Osteoblast (primary cell): ENCODE measurements around the gene WWTR1. TPM values are rescaled to one million over a fixed set of nuclear protein-coding genes. Genes with fewer than 3 reads are reported as not detected.
A peak's percentile ranks its signal among the peaks of the same experiment; 100 is the strongest.

ENCODE experiments used
- DNase-seq: peaks from one replicate; pipeline ENCODE4 v3.0.0; 2011; ENCODE audit warnings: low spot score, mixed read lengths; ENCODE audit not compliant: insufficient read length; ENCODE audit errors: missing footprints
- H2AFZ ChIP-seq: 2 replicates; pipeline ENCODE4 v1.6.0; 2011; ENCODE audit warnings: mild to moderate bottlenecking, low read length
- H3K27ac ChIP-seq: 2 replicates; pipeline ENCODE4 v1.5.1; 2011; ENCODE audit warnings: mild to moderate bottlenecking, low read depth, low read length, moderate library complexity
- H3K27me3 ChIP-seq: 2 replicates; pipeline ENCODE4 v1.6.0; 2012; ENCODE audit warnings: mild to moderate bottlenecking, control low read depth, inconsistent platforms, low read length, moderate library complexity; ENCODE audit not compliant: insufficient read depth
- H3K36me3 ChIP-seq: 2 replicates; pipeline ENCODE4 v1.5.1; 2011; ENCODE audit warnings: mild to moderate bottlenecking, low read length, control low read depth, moderate library complexity; ENCODE audit not compliant: insufficient read depth
- H3K4me1 ChIP-seq: 2 replicates; pipeline ENCODE4 v1.5.1; 2011; ENCODE audit warnings: mild to moderate bottlenecking, low read length, control low read depth, moderate library complexity; ENCODE audit not compliant: insufficient read depth
- H3K4me2 ChIP-seq: 2 replicates; pipeline ENCODE4 v1.6.0; 2011; ENCODE audit warnings: mild to moderate bottlenecking, low read length; ENCODE audit not compliant: insufficient read depth
- H3K4me3 ChIP-seq: fragments of 200-600 bp; sonication (generic); 3 replicates; pipeline ENCODE4 v1.5.1; 2012; ENCODE audit warnings: mild to moderate bottlenecking, low read length, inconsistent platforms; ENCODE audit not compliant: insufficient read depth
- H3K79me2 ChIP-seq: 2 replicates; pipeline ENCODE4 v1.6.0; 2012; ENCODE audit warnings: mild to moderate bottlenecking, low read length, control low read depth, inconsistent platforms; ENCODE audit not compliant: insufficient read depth
- H3K9me3 ChIP-seq: 2 replicates; pipeline ENCODE4 v1.5.1; 2011; ENCODE audit warnings: low read depth, low read length, control low read depth
- H4K20me1 ChIP-seq: 2 replicates; pipeline ENCODE4 v1.6.0; 2012; ENCODE audit warnings: mild to moderate bottlenecking, low read length, control low read depth; ENCODE audit not compliant: insufficient read depth
- CTCF ChIP-seq: IDR thresholded peaks from 2 replicates; pipeline ENCODE4 v1.5.1; 2011; ENCODE audit warnings: mild to moderate bottlenecking, low read depth, low read length, moderate library complexity; ENCODE audit errors: extremely low read depth
- small RNA-seq: library from RNA; depleted of rRNA; stranded (forward); fragments of <200 nt; gene quantifications from one replicate; pipeline ENCODE3, GENCODE V24; 2012
- total RNA-seq: library from RNA; depleted of rRNA; stranded (reverse); fragments of >200 nt; gene quantifications from 2 replicates; pipeline ENCODE4 v1.2.3, GENCODE V29; 2012

WWTR1 gene
- total RNA-seq, 1 donor: 84.7 TPM

GRCh38 chr3:149470381-149470780 lies 187.4 kb downstream of the WWTR1 start:
- no peaks in the 10 kb centered on the region for H3K9me3 ChIP-seq
- H3K36me3 ChIP-seq: no peaks in the 10 kb centered on the region
- no peak for TF ChIP-seq CTCF
- H3K4me1 ChIP-seq: peaks cover 75% of the 10 kb centered on the region
- H3K27ac ChIP-seq: peak overlapping the region; percentile 65
- H3K79me2 ChIP-seq: no peaks in the 10 kb centered on the region
- H2AFZ ChIP-seq: peak overlapping the region; percentile 45
- no peak overlapping the region for H3K4me2 ChIP-seq
- no peak overlapping the region for H3K4me3 ChIP-seq
- no peaks in the 10 kb centered on the region for H3K27me3 ChIP-seq
- H4K20me1 ChIP-seq: no peaks in the 10 kb centered on the region
- DNase-seq: no peak

GRCh38 chr3:149468504-149469212 lies 189.2 kb downstream of the WWTR1 start:
- peak overlapping the region; percentile 27 for H2AFZ ChIP-seq
- H4K20me1 ChIP-seq: no peaks in the 10 kb centered on the region
- peak overlapping the region; percentile 15 for H3K27ac ChIP-seq
- peaks cover 65% of the 10 kb centered on the region for H3K4me1 ChIP-seq
- no peaks in the 10 kb centered on the region for H3K9me3 ChIP-seq
- H3K36me3 ChIP-seq: no peaks in the 10 kb centered on the region
- no peaks in the 10 kb centered on the region for H3K27me3 ChIP-seq
- no peaks in the 10 kb centered on the region for H3K79me2 ChIP-seq
- no peak for TF ChIP-seq CTCF
- no peak for DNase-seq
- H3K4me2 ChIP-seq: no peak overlapping the region
- no peak overlapping the region for H3K4me3 ChIP-seq

Small RNA genes lying within 50 kb of the gene (small RNA-seq; reads per million reads assigned to genes)
- gene RNU6-1098P: not detected

Other genes with a start within 250 kb of the WWTR1 start
- gene TM4SF4, start 183.3 kb downstream of the WWTR1 start, total RNA-seq: under 0.01 TPM in 1 of 2 replicates, not detected in the other
- 38.4 and 38.6 TPM in 2 replicates for gene COMMD2, start 94.5 kb upstream of the WWTR1 start, total RNA-seq
- gene ANKUB1, start 134.5 kb upstream of the WWTR1 start, total RNA-seq: under 0.01 TPM in 1 of 2 replicates, not detected in the other
- 86.1 and 109 TPM in 2 replicates for gene RNF13, start 155.2 kb upstream of the WWTR1 start, total RNA-seq